Keratinocyte (primary cell): Measurements from ENCODE around the gene USP17L12. TPM values are rescaled to one million over a fixed set of nuclear protein-coding genes. Genes with fewer than 3 reads are reported as not detected.
"Not testable (repeated sequence)": the region's sequence is repeated elsewhere in the genome, so short reads cannot be mapped to it uniquely, and the experiment has no call there.

Source experiments
- DNase-seq: peaks from one replicate; pipeline ENCODE4 v3.0.0-alpha.2; 2011; ENCODE audit warnings: low read depth, missing footprints, low spot score
- FAIRE-seq: peaks from 2 replicates; lab custom pipeline; 2011; peaks lifted over from hg19 to GRCh38; lab: Jason Lieb, UNC
- H2AFZ ChIP-seq: 2 replicates; pipeline ENCODE4 v1.6.0; 2012; ENCODE audit warnings: low read length, control low read depth, inconsistent platforms; ENCODE audit not compliant: control insufficient read depth
- H3K27ac ChIP-seq: 2 replicates; pipeline ENCODE4 v1.5.1; 2011; ENCODE audit warnings: low read length; ENCODE audit not compliant: control insufficient read depth, insufficient read depth
- H3K27me3 ChIP-seq: 3 replicates; pipeline ENCODE4 v1.6.0; 2011; ENCODE audit warnings: low read length; ENCODE audit not compliant: control insufficient read depth, insufficient read depth; ENCODE audit errors: extremely low read depth
- H3K36me3 ChIP-seq, 2 experiments: 2 replicates in 1 of 2; 3 replicates in 1 of 2; pipeline ENCODE4 v1.5.1; 2011; ENCODE audit warnings: low read length in 2 of 2, mild to moderate bottlenecking in 1 of 2; ENCODE audit not compliant: control insufficient read depth in 2 of 2, insufficient read depth in 2 of 2; ENCODE audit errors: extremely low read depth in 1 of 2
- H3K4me1 ChIP-seq: 3 replicates; pipeline ENCODE4 v1.5.1; 2011; ENCODE audit warnings: low read length; ENCODE audit not compliant: control insufficient read depth, insufficient read depth; ENCODE audit errors: extremely low read depth
- H3K4me2 ChIP-seq: 3 replicates; pipeline ENCODE4 v1.6.0; 2011; ENCODE audit warnings: low read depth, low read length; ENCODE audit not compliant: control insufficient read depth, insufficient read depth; ENCODE audit errors: extremely low read depth
- H3K4me3 ChIP-seq, 3 experiments: fragments of 200-600 bp in 1 of 3; sonication (generic) in 1 of 3; 2 replicates in 2 of 3; 3 replicates in 1 of 3; pipeline ENCODE4 v1.5.1; 2011 to 2016; ENCODE audit warnings: low read length in 3 of 3, mild to moderate bottlenecking in 3 of 3, control low read depth in 2 of 3, inconsistent platforms in 1 of 3, low read depth in 1 of 3, mixed read lengths in 1 of 3, mixed run types in 1 of 3, moderate library complexity in 1 of 3; ENCODE audit not compliant: control insufficient read depth in 2 of 3, insufficient read depth in 2 of 3; ENCODE audit errors: extremely low read depth in 1 of 3
- H3K79me2 ChIP-seq: 2 replicates; pipeline ENCODE4 v1.6.0; 2012; ENCODE audit warnings: low read length; ENCODE audit not compliant: control insufficient read depth, insufficient read depth
- H3K9ac ChIP-seq: 3 replicates; pipeline ENCODE4 v1.6.0; 2011; ENCODE audit warnings: low read length; ENCODE audit not compliant: control insufficient read depth, insufficient read depth; ENCODE audit errors: extremely low read depth
- H3K9me1 ChIP-seq: 3 replicates; pipeline ENCODE4 v1.6.0; 2011; ENCODE audit warnings: low read length; ENCODE audit not compliant: control insufficient read depth, insufficient read depth; ENCODE audit errors: extremely low read depth
- H3K9me3 ChIP-seq: 2 replicates; pipeline ENCODE4 v1.5.1; 2012; ENCODE audit warnings: low read depth, low read length; ENCODE audit not compliant: control insufficient read depth
- H4K20me1 ChIP-seq: 3 replicates; pipeline ENCODE4 v1.6.0; 2011; ENCODE audit warnings: low read length; ENCODE audit not compliant: control insufficient read depth, insufficient read depth; ENCODE audit errors: extremely low read depth
- dilution Hi-C: fragments of 300-500 bp; cut with MboI; formaldehyde crosslinking; loops from one replicate; pipeline ENCODE4 v1.7.0; 2020; ENCODE audit warnings: low sequenced_read_pairs; ENCODE audit not compliant: extremely low pct_ligation_motif_present
- polyA minus RNA-seq, 3 experiments: library from RNA; depleted of rRNA, polyadenylated mRNA; stranded (reverse); fragments of >200 nt; gene quantifications; 1 replicate in 1 of 3; 2 replicates in 1 of 3; 3 replicates in 1 of 3; pipeline ENCODE4 v1.2.3, GENCODE V29; 2011
- polyA plus RNA-seq, 5 experiments: library from polyadenylated mRNA; depleted of rRNA in 3 of 5; stranded (reverse) in 3 of 5; stranded (forward) in 1 of 5; unstranded in 1 of 5; fragments of >200 nt; gene quantifications; 1 replicate in 1 of 5; 2 replicates in 3 of 5; 3 replicates in 1 of 5; pipeline versions ENCODE4 v1.2.1 to v1.2.3, GENCODE V29; 2011 to 2012; ENCODE audit warnings: missing spikeins in 2 of 5, low read depth in 1 of 5, low replicate concordance in 1 of 5

USP17L12 gene, protein sequence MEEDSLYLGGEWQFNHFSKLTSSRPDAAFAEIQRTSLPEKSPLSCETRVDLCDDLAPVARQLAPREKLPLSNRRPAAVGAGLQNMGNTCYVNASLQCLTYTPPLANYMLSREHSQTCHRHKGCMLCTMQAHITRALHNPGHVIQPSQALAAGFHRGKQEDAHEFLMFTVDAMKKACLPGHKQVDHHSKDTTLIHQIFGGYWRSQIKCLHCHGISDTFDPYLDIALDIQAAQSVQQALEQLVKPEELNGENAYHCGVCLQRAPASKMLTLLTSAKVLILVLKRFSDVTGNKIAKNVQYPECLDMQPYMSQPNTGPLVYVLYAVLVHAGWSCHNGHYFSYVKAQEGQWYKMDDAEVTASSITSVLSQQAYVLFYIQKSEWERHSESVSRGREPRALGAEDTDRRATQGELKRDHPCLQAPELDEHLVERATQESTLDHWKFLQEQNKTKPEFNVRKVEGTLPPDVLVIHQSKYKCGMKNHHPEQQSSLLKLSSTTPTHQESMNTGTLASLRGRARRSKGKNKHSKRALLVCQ
- polyA plus RNA-seq (not detected in 3 replicates), polyA minus RNA-seq (not detected in 3 replicates)
- not detected for polyA plus RNA-seq (2011; ENCODE audit: low read depth)
- polyA plus RNA-seq (2011; cell fraction: cytosol; rRNA removed) = not detected in 2 replicates
- not detected in 2 replicates for polyA plus RNA-seq (2011; cell fraction: nucleus; rRNA removed)
- not detected in 2 replicates for polyA plus RNA-seq (2012; ENCODE audit: low replicate concordance)
- polyA minus RNA-seq (2011; cell fraction: cytosol; rRNA and poly(A)+ RNA removed) = not detected
- polyA minus RNA-seq (2011; cell fraction: nucleus; rRNA and poly(A)+ RNA removed) = not detected in 2 replicates

DNA sequence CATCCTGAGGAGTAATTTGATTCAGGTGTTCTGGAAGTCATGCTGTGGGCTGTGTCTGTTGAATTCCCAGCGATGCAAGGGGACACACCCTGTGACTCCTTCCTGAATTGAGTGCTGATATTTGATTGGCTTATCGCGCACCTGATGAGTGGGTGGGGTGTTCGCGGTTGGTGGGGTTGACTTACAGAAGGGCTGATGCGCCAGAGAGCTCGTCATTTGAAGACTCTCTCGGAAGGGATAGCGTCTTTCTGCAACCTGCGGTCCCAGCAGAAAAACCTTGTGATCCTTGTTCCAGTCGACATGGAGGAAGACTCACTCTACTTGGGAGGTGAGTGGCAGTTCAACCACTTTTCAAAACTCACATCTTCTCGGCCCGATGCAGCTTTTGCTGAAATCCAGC, at the start of gene USP17L12:
USP17L12 (plus strand) TSS at position 301 of the 400 bp plus-strand sequence; CDS start at position 301, 0 bp downstream.
- H3K4me3 ChIP-seq, H2AFZ ChIP-seq, H3K4me1 ChIP-seq, FAIRE-seq, H3K4me2 ChIP-seq, dilution Hi-C loops, H3K27me3 ChIP-seq, H3K27ac ChIP-seq, H3K9me1 ChIP-seq, H3K79me2 ChIP-seq, DNase-seq, H3K9me3 ChIP-seq, H3K9ac ChIP-seq, H4K20me1 ChIP-seq, H3K36me3 ChIP-seq: not testable (repeated sequence)

DNA sequence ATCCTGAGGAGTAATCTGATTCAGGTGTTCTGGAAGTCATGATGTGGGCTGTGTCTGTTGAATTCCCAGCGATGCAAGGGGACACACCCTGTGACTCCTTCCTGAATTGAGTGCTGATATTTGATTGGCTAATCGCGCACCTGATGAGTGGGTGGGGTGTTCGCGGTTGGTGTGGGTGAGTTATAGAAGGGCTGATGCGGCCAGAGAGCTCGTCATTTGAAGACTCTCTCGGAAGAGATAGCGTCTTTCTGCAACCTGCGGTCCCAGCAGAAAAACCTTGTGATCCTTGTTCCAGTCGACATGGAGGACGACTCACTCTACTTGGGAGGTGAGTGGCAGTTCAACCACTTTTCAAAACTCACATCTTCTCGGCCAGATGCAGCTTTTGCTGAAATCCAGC, 9.6 kb upstream of the USP17L12 start, which contains the start of gene USP17L10:
USP17L10 (plus strand) TSS at position 301 of the 400 bp plus-strand sequence; CDS start at position 301, 0 bp downstream.
- H3K27me3 ChIP-seq, H3K27ac ChIP-seq, H3K4me1 ChIP-seq, H4K20me1 ChIP-seq, H3K79me2 ChIP-seq, H3K9me1 ChIP-seq, DNase-seq, FAIRE-seq, H3K9ac ChIP-seq, H3K4me2 ChIP-seq, H2AFZ ChIP-seq, dilution Hi-C loops, H3K4me3 ChIP-seq, H3K9me3 ChIP-seq, H3K36me3 ChIP-seq: not testable (repeated sequence)

DNA sequence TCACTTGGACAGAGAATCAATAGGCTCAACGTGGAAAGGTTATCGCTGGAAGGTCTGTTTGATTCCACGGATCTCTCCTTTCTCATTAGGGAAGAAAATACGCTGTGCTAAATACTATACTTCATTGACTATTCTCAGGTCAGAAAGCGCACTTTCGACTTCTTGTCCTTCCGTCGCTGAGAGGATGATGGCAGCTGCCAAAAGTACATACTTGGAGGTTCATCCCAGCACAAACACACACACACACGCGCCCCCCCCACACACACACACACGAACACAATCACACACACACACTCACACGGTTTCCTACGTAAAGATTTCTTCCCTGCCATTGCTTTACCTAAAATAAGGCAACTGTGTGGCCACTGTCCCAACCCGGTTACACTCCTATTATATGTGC, 5.3 kb upstream of the USP17L12 start:
- H3K36me3 ChIP-seq, DNase-seq, H3K4me3 ChIP-seq, H3K9me3 ChIP-seq, H3K4me2 ChIP-seq, H4K20me1 ChIP-seq, FAIRE-seq, H3K9me1 ChIP-seq, H3K79me2 ChIP-seq, H3K27ac ChIP-seq, dilution Hi-C loops, H3K4me1 ChIP-seq, H2AFZ ChIP-seq, H3K27me3 ChIP-seq, H3K9ac ChIP-seq: not testable (repeated sequence)

DNA sequence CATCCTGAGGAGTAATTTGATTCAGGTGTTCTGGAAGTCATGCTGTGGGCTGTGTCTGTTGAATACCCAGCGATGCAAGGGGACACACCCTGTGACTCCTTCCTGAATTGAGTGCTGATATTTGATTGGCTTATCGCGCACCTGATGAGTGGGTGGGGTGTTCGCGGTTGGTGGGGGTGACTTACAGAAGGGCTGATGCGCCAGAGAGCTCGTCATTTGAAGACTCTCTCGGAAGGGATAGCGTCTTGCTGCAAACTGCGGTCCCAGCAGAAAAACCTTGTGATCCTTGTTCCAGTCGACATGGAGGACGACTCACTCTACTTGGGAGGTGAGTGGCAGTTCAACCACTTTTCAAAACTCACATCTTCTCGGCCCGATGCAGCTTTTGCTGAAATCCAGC, 4.8 kb upstream of the USP17L12 start, which contains the start of gene USP17L11:
USP17L11 (plus strand) TSS at position 301 of the 400 bp plus-strand sequence; CDS start at position 301, 0 bp downstream.
- H3K9me1 ChIP-seq, H2AFZ ChIP-seq, H3K27ac ChIP-seq, H3K79me2 ChIP-seq, dilution Hi-C loops, H3K27me3 ChIP-seq, H3K4me1 ChIP-seq, DNase-seq, H3K36me3 ChIP-seq, H3K4me2 ChIP-seq, H3K9ac ChIP-seq, FAIRE-seq, H3K9me3 ChIP-seq, H4K20me1 ChIP-seq, H3K4me3 ChIP-seq: not testable (repeated sequence)
